Activated CD4-positive, alpha-beta T cell treated with anti-CD3 and anti-CD28 coated beads, Interleukin-2, amount 50 U/mL, for 16 hours (primary cell): ENCODE results near the gene GABRE.
"Not testable (repeated sequence)": the region's sequence is repeated elsewhere in the genome, so short reads cannot be mapped to it uniquely, and the experiment has no call there.

Source experiments
- DNase-seq: peaks from one replicate; pipeline ENCODE4 v3.0.0-alpha.2; 2020

GABRE gene

GRCh38 chrX:151962034-151962433 lies 12.4 kb downstream of the GABRE start:
- no peak for DNase-seq

DNA sequence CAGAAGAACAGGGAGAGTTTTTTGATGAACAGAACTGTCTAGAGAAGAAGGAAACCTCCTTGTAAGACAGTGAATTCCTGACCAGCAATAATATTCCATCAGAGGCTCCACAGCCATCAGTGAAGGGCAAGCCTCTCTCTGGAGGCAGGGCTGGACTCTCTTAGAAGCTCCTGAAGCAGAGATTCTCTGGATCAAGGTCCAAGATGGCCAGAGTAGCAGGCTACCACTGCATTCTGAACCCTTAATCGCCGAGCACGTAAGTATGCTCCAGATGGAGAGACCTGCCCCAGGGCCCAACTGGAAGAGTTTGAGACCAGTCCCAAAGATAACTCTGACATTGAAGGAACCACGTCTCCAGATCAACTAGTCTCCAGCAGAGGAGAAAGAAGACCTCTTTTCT lies 16.4 kb downstream of the GABRE start:
- DNase-seq, result no peak

DNA sequence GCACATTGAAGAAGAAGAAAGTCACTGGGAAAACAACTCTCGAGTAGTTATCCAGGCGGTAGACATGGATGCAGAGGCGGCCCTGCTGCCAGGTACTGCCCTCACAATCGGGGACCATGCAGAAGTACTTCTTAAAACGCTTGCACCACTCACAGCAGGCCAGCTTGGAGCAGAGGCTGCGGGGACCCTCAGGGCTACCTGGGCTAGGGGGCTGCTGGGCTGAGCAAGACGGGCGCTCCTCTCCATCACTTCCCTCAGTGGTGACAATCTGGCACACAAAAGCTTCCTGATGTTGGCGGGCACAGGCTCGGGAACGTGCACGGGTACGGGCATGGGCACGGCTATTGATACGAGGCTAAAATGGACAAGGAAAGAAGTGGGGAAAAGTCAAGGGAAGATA lies 19.7 kb downstream of the GABRE start:
- DNase-seq, result no peak

DNA sequence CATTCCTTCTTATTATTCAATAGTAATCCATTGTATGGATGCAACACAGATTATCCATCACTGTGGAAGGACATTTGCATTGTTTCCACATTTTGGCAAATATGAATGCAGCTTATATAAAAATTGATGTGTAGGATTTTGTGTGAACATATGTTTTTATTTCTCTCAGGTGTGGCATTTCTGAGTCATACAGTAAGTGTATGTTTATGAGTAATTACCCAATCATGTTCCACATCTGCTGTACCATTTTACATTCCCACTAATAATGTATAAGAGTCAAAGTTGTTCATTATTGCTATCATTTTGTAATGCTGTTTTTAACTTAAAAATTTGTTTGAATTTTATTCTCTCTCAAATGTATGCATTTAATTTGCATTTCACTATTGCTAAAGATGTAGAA lies 36.3 kb downstream of the GABRE start:
- no peak for DNase-seq

DNA sequence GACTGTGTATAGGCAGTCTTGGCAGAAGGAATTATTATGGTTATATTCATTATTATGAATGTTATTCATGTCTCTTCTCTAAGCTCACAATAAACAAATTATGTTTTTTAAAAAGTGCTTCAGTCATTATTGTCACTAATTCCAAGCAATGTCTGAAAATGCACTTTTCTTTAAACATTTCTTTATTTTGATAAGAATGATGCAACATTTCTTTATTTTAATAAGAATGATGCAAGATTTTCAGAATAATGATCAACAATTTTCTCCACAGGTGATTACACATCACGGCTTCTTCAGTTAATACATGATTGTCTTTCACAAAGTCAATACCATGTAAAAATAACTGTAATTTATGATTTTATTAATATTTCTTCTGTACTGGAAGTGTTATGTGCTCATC lies 39.1 kb downstream of the GABRE start:
- no peak for DNase-seq

- no peak for DNase-seq
These were observed 45.4 kb downstream of the GABRE start for GRCh38 chrX:151929126-151929525.

GRCh38 chrX:151923648-151924047 lies 50.8 kb downstream of the GABRE start:
- DNase-seq, result no peak

DNA sequence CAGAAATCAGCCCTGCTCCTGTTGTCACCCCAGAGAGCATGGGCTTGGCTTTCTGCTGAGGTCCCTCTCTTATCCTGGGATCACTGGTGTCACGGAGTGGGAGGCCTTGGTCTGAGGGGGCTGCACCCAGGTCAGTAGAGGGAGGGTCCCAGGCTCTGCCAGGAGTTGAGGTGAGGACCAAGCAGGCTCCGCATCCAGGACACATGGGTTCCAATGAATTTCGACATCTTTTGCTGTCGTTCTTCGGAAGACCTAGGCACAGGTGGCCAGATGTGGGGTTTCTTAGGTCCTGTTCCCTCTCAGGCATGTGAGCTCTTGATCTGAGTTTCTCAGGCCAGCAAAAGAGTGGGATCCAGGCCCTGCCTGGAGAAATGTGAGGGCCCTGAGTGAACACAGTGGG lies 51.8 kb downstream of the GABRE start:
- DNase-seq, result no peak

DNA sequence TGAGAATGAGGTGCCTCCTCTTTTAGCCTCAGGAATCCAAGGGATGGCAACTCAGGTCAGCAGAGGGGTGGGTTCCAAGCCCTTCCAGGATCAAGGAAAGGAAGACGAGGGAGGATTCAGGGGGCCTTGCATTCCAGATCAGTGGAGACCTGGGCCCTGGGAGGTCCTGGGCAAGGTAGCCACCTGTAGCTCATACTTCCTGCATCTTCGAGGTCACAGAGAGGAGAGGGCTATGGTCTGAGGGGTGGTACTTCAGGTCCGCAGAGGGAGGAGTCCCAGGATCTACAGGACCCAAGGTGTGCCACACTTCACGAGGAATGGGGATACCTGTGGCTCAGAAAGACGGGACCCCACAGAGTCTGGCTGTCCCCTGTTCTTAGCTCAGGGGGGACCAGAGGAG lies 52.6 kb downstream of the GABRE start:
- DNase-seq, result no peak

DNA sequence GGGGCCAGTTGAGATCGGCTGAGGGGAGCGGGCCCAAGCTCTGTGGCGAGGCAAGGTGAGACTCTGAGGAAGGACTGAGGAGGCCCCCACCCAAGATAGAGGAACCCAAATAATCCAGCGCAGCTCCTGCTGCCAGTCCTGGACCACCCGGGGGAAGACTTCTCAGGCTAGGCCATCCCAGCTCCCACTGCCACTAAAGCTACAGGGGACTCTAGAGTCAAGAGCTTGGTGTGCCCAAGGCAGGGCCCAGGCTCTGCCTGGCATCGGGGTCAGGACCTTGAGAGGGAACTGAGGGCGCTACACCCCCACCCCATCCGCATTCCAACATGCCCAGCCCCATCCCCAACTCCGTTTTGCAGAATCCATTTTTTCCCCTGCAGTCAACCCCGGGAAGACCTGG lies 53.2 kb downstream of the GABRE start:
- no peak for DNase-seq

GRCh38 chrX:151920530-151920929 lies 53.9 kb downstream of the GABRE start:
- no peak for DNase-seq

DNA sequence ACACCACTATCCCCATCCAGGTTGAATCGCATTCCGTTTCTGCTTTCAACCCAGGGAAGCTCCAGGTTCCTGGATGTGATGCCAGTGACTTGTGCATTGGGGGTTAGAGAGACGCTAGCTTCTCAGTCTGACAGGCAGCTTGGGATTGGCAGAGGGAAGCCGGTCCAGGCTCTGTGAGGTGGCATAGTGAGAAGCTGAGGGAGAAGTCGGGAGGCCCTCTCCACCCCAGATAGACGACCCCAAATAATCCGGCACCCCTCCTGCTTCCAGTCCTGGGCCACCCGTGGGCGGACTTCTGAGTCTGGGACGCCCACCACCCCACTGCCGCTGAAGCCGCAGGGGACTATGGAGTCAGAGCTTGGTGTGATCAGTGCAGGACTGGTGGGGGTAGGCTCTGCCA lies 54.4 kb downstream of the GABRE start:
- DNase-seq, result no peak

GRCh38 chrX:151919610-151920009 lies 54.9 kb downstream of the GABRE start:
- no peak for DNase-seq

DNA sequence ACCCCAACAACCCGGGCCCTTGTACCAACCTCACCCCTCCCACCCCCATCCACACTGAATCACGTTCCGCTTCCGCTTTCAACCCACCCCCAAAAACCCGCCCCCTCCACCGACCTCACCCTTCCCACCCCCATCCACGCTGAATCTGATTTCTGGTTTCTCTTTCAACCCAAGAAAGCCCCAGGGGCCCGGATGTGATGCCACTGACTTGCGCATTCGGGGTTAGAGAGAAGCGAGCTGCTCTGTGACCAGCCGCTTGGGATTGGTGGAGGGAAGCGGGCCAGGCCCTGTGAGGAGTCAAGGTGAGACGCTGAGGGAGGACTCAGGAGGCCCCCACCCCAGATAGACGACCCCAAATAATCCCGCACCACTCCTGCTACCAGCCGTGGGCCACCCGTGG lies 55.7 kb downstream of the GABRE start:
- DNase-seq, result not testable (repeated sequence)

- DNase-seq, result no peak
These were observed 61.7 kb downstream of the GABRE start, which contains the start of gene MAGEA4 for GRCh38 chrX:151912780-151913179. Gene MAGEA4, plus strand, starts transcription at chrX:151912889. Its CDS starts 10,776 bp downstream, at chrX:151923665.

GRCh38 chrX:151912221-151912620 lies 62.3 kb downstream of the GABRE start:
- DNase-seq, result no peak

DNA sequence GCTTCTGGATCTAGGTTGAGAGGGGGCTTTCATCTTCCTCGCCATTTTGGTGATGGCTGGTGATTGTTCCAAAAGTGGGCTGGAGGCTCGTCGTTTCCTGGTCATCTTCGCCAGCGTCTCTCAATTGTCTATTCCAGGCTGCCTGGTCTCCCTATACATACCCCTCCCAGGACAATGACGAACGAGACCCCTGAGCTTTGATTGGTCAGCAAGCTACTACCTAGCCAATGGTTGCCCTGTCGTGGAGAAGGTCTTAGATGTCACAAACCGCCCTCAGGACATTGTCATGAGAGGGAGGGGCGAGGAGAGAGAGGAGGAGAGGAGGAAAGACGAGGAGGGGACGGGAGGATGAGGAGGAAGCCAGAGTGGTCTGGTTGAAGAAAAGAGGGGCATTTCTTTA lies 69.5 kb downstream of the GABRE start:
- no peak for DNase-seq
